SU-DHL-6 (cell line): ENCODE data around the gene UNC5C.

Experiments
- EZH2phosphoT487 ChIP-seq: fragments of 200-600 bp; sonication (generic), shearing (Covaris generic); conservative IDR thresholded peaks from 2 replicates; pipeline ENCODE4 v1.6.1; 2018; ENCODE audit warnings: mild to moderate bottlenecking, antibody characterized with exemption, low read length, moderate library complexity, mixed read lengths
- TF ChIP-seq, protein P1 (sequence below): fragments of 200-600 bp; sonication (generic); IDR thresholded peaks from one replicate; pipeline ENCODE4 v1.5.1; 2017; ENCODE audit warnings: antibody characterized with exemption, mild to moderate bottlenecking, low read length, moderate library complexity; ENCODE audit not compliant: insufficient read depth, poor library complexity, severe bottlenecking

DNA sequence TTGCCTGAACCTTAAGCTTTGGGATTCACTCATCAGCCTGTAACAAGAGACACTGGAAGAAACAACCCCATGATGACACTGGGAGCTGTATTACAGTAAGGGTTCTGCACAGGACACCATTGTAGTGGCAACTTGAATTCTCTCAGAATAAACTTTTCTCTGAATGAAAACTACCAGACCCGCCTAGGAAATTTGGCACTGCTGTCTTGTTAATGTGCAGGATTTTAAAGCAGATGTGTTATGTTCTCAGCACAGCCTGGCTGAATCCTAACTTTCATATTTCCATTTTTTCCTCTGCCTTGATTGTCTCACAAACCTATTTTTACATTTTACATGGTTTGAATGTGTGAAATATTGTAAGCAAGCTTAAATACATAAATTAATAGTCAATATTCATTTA lies 253.6 kb downstream of the UNC5C start:
- TF ChIP-seq EZH2phosphoT487: no peak
- TF ChIP-seq, protein P1, sequence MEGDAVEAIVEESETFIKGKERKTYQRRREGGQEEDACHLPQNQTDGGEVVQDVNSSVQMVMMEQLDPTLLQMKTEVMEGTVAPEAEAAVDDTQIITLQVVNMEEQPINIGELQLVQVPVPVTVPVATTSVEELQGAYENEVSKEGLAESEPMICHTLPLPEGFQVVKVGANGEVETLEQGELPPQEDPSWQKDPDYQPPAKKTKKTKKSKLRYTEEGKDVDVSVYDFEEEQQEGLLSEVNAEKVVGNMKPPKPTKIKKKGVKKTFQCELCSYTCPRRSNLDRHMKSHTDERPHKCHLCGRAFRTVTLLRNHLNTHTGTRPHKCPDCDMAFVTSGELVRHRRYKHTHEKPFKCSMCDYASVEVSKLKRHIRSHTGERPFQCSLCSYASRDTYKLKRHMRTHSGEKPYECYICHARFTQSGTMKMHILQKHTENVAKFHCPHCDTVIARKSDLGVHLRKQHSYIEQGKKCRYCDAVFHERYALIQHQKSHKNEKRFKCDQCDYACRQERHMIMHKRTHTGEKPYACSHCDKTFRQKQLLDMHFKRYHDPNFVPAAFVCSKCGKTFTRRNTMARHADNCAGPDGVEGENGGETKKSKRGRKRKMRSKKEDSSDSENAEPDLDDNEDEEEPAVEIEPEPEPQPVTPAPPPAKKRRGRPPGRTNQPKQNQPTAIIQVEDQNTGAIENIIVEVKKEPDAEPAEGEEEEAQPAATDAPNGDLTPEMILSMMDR: no peak
